ENCODE data around the gene SDR42E2. TPM values are rescaled to one million over a fixed set of nuclear protein-coding genes. Genes with fewer than 3 reads are reported as not detected.
"Not testable (repeated sequence)": the region's sequence is repeated elsewhere in the genome, so short reads cannot be mapped to it uniquely, and the experiment has no call there.

SDR42E2 gene
- total RNA-seq, 1 donor from 2014 or later, result not detected

DNA sequence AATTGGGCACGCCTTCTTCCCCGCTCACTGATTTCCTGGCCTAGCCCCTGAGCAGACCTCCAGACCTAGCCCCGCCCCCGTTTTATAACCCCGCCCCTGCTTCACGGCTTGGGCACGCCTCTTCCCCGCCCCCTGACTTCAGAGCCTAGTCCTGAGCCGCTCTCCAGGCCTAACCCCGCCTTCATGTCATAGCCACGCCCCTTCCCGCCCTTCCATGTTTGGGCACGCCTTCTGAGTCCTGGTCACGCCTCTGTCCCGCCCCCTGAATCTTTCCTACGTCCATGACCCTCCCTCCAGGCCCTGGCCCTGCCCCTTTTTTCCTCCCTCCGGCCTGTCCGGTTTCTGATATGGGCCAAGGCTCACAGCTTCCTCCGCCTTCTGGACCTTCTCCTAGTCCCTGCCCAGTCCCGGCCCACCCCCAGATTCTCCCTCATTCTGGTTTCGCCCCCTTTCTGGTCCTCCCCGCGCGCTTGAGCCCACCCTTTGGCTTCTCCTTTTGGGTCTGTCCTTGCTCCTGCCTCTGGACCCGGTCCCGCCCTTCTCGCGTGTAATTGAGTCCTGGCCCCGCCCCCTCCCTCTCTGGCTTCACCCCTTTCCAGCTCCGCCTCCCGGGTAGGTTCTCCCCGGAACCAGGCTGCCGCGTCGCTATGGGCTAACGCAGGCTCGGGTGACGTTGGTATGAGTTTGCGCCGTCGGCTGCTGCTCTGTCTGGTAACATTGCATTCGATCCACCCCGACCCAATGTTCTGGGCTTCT lies 28.6 kb downstream of the SDR42E2 start:
- DNase-seq (ENCODE audit: low spot score), result peak; percentile 99

DNA sequence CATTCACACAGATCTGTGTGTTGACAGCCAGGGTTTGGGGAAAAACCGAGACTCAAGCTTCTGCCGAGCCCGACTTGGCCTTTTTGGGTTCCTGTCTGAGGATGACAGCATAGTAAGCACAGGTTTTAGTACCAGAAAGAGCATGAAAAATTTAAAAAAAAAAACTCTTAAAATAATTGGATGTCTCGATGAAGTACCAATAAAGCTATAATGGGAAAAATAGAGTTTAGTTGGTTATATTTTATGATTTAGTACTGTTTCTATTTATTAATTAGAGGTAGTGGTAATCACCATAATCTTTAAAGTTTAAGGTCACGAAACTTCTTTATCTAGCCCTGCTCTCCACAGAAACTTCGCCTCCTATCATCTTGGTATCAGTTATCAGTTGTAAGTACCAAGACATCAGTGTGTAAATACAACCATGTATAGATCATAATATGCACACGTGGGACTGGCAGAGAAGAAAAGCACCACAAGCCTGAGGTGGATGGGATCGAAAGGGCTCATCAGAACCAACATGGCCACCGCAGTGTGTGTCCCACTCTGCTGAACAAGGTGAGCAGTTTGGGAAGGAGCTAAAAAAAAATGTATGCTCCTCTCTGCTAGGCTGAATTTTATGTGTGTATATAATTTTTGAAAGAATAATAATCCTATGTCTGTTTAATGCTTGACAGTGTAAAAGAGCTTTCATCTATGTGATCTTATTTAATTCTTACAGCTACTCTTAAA lies 29.4 kb downstream of the SDR42E2 start:
- DNase-seq (ENCODE audit: low spot score), result no peak

DNA sequence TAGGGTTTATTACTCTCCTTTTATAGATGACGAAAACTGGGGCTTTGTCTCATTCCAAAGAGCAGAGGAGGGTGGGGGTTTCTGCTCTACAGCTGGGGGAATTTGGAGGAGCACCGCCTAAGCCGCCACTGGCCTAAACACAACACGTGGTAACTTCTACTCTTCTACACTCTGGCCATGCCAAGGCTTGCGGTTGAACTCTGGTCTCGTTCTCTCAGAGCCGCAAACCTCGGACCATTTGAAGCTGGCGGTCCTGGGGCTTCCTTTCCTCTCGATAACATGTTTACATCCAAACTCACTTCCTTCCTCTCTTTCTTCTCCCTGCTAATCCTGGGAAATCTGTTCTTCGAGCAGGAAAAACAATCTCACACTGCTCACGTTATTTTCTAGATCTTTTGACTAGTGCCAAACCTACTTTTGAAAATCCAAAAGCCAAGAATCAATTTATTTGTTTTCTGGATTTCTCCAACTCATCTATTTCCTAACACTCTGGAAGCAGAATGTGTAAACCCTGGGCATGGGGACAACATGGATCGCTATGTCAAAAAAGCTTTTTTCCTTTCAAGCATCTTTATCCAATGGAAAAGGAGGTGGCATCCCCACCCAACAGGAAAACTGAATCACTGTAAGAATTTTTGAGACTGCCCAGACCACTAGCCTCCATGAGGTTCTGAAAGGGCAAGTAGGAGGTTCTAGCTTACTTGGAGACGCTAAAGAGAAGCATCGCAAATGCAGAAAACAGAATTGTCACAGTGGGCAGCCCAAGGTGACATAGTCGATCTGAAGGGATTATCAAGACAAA lies 30.2 kb downstream of the SDR42E2 start:
- peak; percentile 92 for DNase-seq (ENCODE audit: low spot score)

DNA sequence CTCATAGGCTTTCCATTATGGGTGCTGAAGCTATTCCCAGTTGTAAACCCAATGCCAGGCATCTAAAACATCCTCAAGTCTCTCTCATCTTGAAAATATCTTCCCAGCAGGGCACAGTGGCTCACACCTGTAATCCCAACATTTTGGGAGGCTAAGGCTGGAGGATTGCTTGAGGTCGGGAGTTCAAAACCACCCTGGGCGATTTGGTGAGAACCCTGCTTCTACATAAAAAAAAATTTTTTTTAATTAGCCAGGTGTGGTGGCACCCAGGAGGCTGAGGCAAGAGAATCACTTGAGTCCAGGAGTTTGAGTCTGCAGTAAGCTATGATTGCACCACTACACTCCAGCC lies 30.7 kb downstream of the SDR42E2 start:
- DNase-seq (ENCODE audit: low spot score), result no peak

DNA sequence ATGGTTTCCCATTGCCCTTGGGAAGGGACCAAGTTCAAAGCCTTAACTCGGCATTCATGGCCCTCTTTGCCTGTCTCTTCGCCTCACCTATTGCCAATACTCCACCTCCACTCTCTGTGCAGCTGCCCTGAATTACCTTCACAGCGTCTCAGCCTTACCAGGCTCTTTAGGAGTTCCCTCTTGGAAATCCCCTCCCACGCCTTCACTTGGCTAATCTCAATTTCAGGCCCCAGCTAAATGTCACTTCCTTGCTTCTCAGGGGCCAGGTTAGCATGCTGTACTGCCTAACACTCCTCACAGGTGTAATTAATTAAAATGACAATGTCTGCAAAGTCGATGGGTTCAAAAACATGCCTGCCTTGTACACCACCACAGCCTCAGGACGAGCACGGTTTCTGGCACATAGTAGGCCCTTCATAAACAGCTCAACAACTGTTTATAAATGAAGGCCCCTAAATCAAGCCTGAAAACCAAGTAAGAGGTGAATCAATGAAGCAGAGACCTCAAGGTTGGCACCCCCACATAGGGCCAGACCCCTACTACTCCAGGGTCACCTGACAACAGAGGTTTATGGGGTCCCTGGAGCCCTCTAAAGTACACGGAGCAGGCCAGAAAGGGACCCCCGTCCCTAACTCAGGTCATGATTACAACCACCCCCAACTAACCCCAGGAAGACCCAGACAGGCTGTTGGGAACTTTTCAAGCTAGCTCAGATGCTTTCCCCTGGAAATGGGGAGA lies 32.6 kb downstream of the SDR42E2 start:
- no peak for DNase-seq (ENCODE audit: low spot score)

DNA sequence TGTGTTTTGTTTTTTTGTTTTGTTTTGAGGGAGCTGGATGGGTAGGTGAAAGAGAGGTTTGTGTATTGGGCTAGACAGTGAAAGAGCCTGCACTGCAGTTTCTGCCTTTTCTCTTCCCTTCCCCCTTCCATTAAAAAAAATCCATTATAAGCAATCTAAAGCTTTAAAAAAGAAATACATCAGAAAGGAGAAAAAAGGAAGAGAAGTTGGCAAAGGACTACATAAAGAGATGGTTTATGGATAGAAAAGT lies 33.1 kb downstream of the SDR42E2 start:
- no peak for DNase-seq (ENCODE audit: low spot score)

DNA sequence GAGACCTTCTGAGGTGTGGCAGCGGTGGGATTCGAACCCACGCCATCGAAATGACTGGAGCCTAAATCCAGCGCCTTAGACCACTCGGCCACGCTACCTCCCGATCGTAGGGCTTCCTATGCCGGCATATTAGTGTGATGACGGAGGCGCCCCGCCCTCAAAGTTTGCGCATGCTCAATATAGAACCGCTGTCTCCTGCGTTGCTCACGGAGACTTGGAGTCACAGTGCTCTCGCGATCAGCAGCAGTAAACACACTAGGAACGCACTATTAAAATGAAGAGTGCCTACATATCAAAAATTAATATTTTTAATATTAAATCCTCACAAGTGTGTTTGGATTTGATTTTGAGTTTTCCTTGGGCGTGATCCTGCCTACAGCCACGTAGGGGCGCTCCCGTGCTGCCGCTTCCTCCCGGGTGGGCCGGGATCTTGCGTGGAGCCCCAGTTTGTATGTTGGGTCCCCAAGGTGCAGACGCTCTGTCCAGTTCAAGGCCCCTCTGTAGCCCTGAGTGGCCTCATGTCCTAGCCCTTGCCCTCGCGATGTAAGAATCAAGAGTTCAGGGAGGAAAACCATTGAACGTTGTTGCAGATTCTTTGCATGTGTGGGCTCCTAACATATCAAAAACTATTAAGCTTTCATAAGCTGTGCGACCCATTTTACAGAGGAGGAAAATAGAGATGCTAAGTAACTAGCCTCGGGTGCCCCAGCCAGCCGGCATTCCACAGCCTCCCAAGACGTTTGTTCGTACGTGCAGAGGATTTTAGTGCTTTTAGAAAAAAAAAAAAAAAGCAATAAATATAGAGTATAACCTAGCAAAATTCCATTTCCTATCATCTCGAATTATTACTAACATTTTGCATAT lies 33.6 kb downstream of the SDR42E2 start:
- DNase-seq (ENCODE audit: low spot score), result peak; percentile 96

DNA sequence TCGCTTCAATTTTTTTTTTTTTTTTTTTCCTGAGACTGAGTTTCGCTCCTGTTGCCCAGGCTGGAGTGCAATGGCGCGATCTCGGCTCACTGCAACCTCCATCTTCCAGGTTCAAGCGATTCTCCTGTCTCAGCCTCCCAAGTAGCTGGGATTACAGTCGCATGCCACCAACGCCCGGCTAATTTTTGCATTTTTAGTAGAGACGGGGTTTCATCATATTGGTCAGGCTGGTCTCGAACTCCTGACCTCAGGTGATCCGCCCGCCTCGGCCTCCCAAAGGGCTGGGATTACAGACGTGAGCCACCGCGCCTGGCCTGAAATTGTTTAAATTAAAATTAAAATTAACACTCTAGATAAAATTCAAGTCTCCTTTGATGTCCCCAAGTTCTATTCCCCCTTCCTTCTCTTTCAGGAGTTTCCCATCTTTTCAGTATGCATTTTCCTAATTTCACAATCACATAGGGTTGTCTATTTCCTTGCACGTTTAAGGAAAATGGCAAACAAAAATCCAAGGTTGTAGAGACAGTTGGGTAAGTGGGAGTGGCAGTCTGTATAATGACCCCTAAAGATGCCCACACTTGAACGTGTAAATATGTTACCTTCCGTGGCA lies 34.4 kb downstream of the SDR42E2 start:
- not testable (repeated sequence) for DNase-seq (ENCODE audit: low spot score)

DNA sequence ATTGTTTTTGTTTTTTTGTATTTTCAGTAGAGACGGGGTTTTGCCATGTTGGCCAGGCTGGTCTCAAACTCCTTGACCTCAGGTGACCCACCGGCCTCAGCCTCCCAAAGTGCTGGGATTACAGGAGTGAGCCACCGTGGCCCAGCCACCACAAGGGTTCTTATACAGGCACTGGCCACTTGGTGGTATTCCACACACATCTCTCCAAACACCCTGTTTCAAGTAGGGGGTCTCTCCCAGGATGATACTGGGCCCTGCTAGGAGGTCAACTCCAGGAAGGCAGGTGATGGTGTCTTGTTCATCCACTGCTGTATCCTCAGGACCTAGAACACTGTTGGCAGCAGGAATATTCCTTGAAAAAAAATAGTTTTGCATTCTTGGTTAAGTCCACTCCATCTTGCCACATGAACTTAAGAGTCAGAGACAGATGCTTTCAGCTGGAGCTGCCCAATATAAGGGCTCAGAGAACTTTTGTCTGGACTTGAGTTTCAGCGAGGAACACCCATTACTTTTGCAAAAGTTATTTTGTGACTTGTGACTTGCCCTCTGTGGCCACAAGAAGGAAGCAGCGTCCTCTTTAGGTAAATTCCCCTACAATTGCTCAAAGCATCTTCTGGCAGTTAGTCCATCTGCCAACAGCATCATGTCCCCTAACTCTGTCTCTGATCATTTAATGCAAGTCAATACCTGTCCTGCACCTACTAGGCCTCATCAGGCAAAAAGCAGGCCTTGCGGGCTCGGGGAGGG lies 36.4 kb downstream of the SDR42E2 start:
- DNase-seq (ENCODE audit: low spot score), result no peak

DNA sequence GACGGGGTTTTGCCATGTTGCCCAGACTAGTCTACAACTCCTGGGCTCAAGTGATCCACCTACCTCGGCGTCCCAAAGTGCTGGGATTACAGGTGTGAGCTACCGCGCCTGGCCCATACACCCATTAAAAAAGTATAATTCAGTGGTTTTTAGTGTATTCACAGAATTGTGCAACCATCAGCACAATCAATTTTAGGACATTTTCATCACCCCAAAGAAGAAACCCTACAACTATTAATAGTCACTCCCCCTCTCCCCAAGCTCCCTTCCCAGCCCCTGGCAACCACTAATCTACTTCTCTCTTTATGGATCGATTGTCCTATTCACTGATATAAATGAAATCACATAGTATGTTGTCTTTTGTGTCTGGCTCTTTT lies 39.9 kb downstream of the SDR42E2 start:
- no peak for DNase-seq (ENCODE audit: low spot score)

DNA sequence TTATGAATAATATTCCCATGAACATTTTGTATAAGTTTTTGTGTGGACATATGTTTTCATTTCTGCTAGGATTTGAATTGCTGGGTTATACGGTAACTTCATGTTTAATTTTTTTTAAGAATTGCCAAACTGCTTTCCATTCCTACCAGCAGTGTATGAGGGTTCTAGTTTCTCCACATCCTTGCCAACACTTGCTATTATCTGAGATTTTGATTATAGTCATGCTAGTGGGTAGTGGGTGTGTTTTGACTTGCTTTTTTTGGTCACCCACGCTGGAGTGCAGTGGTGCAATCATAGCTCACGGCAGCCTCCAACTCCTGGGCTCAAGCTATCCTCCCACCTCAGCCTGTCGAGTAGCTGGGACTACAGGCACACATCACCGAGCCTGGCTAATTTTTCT lies 40.8 kb downstream of the SDR42E2 start:
- DNase-seq (ENCODE audit: low spot score), result no peak

DNA sequence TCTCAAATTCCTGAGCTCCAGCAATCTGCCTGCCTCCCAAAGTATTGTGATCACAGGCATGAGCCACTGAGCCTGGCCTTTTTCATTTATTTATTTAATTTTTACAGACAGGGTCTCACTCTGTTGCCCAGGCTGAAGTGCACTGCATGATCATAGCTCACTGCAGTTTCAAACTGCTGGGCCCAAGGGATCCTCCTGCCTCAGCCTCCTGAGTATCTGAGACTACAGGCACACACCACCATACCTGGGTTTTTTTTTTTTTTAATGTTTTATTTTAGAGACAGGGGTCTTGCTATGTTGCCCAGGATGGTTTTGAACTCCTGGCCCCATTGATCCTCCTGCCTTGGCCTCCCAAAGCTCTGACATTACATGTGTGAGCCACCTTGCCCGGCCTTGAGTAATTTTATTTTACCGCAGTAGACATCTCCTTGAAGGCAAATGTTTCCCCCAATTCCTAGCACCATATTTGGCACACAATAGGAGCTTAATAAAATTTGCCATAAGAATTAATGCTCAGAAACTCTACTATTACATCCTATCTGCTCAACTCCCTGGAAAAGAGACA lies 41.9 kb downstream of the SDR42E2 start:
- DNase-seq (ENCODE audit: low spot score), result no peak

DNA sequence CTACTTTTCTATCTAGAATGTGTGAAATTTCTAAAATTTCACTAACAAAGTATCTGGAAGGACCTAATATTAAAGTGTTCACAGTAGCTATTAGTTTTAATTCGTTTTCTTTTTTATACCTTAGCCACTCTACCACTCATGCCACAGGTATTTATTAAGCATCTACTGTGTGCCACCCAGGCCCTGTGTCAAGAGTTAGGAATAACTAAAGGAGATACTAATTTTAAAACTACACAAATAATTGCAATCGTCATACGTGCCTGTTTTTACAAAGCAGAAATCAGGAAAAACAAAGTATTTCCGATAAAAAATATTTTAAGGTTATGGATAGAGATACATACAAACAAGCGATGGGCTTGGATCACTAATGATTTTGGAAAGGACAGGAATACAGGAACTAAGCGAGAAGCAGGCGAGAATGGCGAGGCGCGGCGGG lies 43.3 kb downstream of the SDR42E2 start:
- DNase-seq (ENCODE audit: low spot score), result no peak

DNA sequence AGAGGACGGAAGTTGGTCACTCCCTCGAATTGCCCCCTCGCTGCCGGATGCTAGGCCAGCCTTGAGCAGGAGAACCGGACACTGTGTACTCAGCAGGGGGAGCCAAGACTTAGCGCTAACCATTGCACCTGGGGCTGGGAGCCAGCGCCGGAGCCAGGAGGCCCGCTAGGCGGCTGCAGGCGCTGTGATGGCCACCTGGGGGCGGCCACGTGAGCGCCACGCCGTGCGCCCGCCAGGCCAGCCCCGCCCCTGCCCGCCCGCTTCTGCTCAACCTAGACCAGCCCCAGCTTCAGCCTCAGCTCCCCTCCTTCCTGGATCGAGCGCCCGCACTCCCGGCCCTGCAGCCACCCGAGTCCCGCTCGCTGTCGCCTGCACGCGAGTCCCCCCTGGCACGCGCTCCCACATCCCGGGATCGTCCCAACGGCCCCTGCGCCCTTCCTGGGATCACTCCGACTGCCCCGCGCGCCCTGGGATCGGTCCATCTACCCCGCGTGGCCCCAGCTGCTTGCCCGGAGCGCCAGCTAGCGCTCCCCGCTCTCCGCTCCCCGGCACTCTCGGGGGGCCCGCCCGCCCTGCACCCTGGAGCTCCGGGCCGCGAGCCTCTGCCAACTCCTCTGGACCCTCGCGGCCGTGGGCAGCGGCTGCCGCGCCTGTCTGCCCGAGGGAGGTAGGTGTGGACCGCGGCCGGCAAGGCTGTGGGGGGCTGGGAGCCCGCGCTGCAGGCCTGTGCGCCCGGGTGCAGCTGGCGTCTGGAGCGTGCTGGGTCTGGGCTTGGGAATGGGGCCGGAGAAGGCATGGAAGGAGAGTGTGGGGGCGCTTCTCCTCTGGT lies 43.9 kb downstream of the SDR42E2 start, which contains the start of gene EEF2K:
Gene EEF2K (plus strand): TSS at position 266 of the 829 bp plus-strand sequence. CDS start 19,452 bp downstream, outside the sequence.
- DNase-seq (ENCODE audit: low spot score), result peak; percentile 96

DNA sequence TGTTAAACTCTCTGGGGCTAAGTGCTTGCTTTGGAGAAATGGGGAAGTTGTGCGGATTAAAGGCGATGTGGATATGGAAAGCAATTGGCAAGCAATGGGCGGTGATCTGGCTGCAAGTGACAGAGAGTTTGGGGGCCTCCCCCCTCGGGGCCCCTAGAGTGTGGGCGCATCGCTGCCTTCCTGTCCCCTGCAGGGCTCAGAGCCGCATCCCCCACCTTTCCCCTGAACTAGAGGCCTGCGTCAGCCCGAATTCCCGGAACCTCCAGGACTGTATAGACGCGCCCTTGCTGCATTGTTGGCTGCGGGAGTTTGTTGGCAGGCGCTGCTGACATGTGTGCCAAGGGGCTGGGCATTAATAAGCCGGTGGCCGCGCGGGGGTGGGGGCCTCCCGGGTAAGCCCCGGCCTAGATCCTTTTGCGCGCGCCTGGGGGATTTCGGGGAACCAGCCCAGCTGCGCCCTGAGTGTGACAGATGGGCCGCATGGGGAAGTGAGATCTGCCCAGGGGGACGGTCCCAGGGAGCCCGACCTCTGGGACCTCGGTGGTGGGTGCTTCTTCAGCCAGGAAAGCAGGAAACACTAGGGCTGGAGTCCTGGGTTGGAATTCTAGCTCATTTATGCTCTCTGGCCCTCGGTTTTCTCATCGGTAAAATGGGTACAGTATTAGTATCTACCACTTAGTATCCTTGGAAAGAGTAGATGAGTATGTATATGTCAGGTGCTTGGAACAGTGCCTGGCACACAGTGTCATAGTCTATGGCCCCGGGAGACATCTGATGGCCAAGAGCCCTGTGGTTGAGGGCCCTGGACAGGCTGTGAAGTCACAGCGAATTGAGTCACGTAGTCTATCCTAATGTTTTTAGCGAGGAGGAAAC lies 44.8 kb downstream of the SDR42E2 start:
- DNase-seq (ENCODE audit: low spot score), result peak; percentile 93

DNA sequence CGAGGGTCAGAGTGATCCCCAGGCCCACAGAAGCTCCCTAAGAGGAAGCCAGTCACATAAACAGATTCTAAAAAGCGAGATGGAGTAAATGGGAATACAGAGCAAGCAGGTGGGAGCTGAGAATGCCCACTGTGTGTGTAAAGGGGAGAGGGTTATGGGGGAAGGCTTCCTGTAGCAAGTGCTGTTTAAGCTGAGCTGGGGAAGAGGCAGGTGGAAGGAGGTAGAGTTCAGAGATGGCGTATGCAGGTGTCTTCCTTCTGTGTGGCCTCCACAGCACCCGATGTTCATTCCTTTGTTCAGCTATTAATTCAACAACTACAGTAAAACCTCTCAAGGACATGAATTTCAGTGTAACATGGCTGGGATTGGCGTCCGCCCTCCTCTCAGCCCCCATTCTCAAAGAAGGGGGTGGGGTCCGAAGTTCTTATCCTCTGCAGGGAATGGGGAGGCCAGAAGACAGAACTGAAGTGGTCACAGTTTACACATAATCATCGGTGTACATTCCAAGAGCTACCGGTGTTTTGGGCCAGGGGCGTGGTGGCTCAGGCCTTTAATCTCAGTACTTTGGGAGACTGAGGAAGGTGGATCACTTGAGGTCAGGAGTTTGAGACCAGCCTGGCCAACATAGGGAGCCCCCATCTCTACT lies 45.5 kb downstream of the SDR42E2 start:
- no peak for DNase-seq (ENCODE audit: low spot score)

DNA sequence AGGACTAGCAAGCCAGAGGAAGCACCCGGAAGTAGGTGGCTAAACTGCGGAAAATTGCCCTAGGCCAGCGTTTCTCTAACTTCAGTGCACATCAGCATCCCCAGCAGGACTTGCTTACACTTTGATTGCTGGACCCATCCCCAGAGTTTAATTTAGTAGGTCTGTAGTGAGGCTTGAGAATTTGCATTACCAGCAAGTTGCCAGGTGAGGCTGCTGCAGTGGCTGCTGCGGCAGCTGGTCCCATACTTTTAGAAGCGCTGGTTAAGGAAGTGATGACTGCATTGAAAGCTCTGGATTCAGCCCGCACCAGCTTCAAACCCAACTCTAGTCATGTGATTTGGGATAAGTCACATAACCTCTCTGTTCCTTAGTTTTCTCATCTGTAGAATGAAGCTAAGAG lies 48.0 kb downstream of the SDR42E2 start:
- DNase-seq (ENCODE audit: low spot score), result no peak
